ENCODE data around the gene DPEP1. TPM values are rescaled to one million over a fixed set of nuclear protein-coding genes. Genes with fewer than 3 reads are reported as not detected.
"Not testable (repeated sequence)": the region's sequence is repeated elsewhere in the genome, so short reads cannot be mapped to it uniquely, and the experiment has no call there.

The DPEP1 gene
- total RNA-seq, 2 experiments from 2014 or later: not detected

DNA sequence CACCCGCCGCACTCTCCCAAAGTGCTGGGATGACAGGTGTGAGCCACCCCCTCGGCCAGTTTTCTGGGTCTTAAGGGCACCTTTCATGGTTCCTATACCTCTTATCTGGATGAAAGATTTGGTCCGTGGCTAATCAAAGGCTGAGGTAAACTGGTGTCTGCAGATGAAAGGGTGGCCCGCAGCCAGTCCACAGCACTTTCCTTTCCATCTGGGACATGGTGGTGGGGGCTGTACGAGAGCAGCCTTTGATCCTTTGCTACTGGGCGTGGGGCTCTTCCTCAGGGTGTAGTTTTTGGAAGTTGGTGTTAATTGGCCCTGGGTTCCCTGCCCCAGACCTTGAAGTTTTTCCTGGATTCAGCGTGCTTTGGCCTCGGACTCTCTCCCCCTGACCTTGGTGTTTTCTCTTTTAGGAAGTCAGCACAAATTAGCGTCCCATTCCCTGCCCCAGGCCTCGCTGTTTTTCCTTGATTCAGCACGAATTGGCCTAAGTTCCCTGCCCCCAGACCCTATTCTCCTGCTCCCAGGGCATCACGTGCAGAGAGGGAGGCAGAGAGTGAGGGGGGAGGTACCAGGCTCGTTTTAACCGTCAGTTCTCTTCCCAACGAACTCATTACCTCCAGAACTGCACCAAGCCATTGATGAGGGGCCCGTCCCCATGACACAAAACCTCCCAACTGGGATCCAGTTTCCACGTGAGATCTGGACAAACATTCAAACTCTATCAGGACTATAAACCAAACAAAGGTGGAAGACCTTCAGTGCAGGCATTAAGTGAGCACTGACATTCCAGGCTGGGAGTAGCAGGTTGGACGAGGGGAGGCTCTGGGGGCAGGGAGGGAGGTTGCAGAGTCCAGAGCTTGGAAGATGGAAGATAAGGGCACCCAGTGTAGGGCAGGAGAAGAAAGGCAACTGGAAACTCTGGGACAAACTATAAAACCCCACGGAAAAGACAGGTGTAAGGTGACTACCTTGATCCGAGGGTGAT, 11.6 kb downstream of the DPEP1 start:
- intact Hi-C loops (cut with micrococcal nuclease): no loop called here
- DNase-seq (no peak), ATAC-seq (no peak)
- peaks cover 7% of the 10 kb centered on the region for H3K27me3 Mint-ChIP-seq
- TF ChIP-seq, protein P1, sequence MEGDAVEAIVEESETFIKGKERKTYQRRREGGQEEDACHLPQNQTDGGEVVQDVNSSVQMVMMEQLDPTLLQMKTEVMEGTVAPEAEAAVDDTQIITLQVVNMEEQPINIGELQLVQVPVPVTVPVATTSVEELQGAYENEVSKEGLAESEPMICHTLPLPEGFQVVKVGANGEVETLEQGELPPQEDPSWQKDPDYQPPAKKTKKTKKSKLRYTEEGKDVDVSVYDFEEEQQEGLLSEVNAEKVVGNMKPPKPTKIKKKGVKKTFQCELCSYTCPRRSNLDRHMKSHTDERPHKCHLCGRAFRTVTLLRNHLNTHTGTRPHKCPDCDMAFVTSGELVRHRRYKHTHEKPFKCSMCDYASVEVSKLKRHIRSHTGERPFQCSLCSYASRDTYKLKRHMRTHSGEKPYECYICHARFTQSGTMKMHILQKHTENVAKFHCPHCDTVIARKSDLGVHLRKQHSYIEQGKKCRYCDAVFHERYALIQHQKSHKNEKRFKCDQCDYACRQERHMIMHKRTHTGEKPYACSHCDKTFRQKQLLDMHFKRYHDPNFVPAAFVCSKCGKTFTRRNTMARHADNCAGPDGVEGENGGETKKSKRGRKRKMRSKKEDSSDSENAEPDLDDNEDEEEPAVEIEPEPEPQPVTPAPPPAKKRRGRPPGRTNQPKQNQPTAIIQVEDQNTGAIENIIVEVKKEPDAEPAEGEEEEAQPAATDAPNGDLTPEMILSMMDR (IDR thresholded peaks at IDR 0.05): no peak
- no peaks in the 10 kb centered on the region for H3K4me1 Mint-ChIP-seq (ENCODE audit: low read depth)
- no peaks in the 10 kb centered on the region for H3K9me3 Mint-ChIP-seq
- POLR2A ChIA-PET: no interaction called here
- H3K27ac Mint-ChIP-seq: no peak overlapping the region
- no peaks in the 10 kb centered on the region for H3K36me3 Mint-ChIP-seq (ENCODE audit: low read depth)
- no peak overlapping the region for H3K4me3 Mint-ChIP-seq
- CTCF ChIA-PET: no interaction called here

DNA sequence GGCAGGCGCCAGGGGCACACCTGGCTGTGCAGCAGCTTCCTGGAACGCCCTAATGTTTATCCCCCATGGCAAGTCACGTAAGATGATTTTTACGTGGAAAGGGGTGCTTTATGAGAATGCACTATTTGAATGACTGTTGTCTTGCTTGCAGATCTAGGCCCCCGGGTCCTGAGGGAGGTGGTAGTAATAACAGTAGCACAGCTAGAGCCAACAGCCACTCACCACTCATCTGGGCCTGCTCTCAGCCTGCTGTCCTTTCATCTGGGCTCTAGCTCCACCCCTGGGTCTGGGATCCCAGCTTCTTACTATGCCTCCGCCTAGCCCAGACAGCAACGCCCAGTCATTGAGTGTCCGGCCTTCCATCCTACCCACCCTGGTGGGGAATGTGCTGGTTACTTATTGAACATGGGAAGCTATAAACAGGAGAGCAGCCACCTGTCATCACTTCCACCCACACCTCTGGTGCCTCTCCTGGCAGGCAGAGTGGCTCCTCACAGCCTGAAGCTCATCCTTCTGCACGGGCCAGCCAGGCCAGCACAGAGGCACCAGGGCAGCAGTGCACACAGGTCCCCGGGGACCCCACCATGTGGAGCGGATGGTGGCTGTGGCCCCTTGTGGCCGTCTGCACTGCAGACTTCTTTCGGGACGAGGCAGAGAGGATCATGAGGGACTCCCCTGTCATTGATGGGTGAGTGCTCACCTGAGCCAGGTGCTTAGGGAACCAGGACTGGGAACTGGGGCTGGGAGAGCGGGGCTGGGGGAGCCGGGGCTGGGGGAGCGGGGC, 16.6 kb downstream of the DPEP1 start:
- ATAC-seq: no peak
- no peak overlapping the region for H3K4me3 Mint-ChIP-seq
- H3K9me3 Mint-ChIP-seq: no peaks in the 10 kb centered on the region
- no peak for DNase-seq
- H3K4me1 Mint-ChIP-seq (ENCODE audit: low read depth): no peaks in the 10 kb centered on the region
- no peak overlapping the region for H3K27ac Mint-ChIP-seq
- ChIA-PET POLR2A (interaction anchor here (0.6 kb wide), 1 partner anchor 794 kb away, joined by 4 read pairs; no protein-coding TSS in a partner anchor), CTCF (no interaction called here)
- intact Hi-C loops (cut with micrococcal nuclease): no loop called here
- TF ChIP-seq, protein P1 (IDR thresholded peaks at IDR 0.05): no peak
- H3K36me3 Mint-ChIP-seq (ENCODE audit: low read depth): no peaks in the 10 kb centered on the region
- no peaks in the 10 kb centered on the region for H3K27me3 Mint-ChIP-seq

DNA sequence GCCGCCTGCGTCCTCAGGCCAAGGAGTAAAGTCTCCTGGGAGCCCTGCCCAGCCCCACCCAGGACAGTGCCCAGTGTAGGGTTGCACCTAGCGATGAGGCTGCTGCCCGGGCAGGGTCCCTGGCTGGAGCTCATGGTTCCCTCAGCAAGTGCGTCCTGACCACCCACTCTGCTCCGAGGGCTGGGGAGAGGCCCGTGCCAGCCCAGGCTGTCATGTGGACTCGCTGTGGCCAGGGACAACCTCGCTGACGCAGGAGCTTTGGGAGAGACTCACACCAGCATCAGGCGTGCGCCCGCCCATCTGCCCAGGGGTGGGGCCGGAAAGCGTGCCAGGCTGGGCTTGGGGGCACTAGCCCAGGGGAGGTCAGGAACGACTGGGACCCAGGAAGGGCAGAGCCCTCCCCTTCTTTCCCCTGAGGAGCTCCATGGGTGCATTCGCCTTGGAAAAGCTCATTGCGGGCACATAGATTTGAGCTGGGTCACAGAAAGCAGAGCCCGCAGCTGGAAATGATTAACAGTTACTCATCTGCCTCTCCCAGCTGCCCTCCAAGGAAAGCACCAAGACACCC, 19.7 kb downstream of the DPEP1 start:
- H3K4me3 Mint-ChIP-seq: no peak overlapping the region
- no peak overlapping the region for H3K27ac Mint-ChIP-seq
- H3K9me3 Mint-ChIP-seq: no peaks in the 10 kb centered on the region
- intact Hi-C loops (cut with micrococcal nuclease): no loop called here
- H3K27me3 Mint-ChIP-seq: peaks cover 4% of the 10 kb centered on the region
- ATAC-seq (no peak), DNase-seq (no peak)
- TF ChIP-seq, protein P1 (IDR thresholded peaks at IDR 0.05): no peak
- H3K4me1 Mint-ChIP-seq (ENCODE audit: low read depth): no peaks in the 10 kb centered on the region
- no peaks in the 10 kb centered on the region for H3K36me3 Mint-ChIP-seq (ENCODE audit: low read depth)
- ChIA-PET CTCF (interaction anchor here (1.8 kb wide), 1 partner anchor 8 kb away, joined by 6 read pairs; no protein-coding TSS in a partner anchor), POLR2A (interaction anchor here (1.5 kb wide), 1 partner anchor 68 kb away, joined by 4 read pairs; no protein-coding TSS in a partner anchor)

DNA sequence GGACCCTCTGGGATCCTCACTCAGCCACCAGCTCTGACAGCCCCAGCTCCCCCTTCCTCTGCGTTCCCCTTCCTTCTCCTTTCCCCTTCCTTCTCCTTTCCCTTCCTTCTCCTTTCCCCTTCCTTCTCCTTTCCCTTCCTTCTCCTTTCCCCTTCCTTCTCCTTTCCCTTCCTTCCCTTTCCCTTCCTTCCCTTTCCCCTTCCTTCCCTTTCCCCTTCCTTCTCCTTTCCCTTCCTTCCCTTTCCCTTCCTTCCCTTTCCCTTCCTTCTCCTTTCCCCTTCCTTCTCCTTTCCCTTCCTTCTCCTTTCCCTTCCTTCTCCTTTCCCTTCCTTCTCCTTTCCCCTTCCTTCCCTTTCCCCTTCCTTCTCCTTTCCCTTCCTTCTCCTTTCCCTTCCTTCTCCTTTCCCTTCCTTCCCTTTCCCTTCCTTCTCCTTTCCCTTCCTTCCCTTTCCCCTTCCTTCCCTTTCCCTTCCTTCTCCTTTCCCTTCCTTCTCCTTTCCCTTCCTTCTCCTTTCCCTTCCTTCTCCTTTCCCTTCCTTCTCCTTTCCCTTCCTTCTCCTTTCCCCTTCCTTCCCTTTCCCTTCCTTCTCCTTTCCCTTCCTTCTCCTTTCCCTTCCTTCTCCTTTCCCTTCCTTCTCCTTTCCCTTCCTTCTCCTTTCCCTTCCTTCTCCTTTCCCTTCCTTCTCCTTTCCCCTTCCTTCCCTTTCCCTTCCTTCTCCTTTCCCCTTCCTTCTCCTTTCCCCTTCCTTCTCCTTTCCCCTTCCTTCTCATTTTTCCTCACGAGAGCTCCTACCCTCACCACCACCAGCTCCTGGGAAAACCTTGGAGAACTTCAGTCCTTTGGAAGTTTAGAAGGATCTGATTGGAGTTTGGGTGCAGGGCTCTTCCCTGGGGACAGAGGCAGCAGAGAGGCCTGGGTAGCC, 21.3 kb downstream of the DPEP1 start:
- H3K4me3 Mint-ChIP-seq; intact Hi-C loops (cut with micrococcal nuclease); CTCF ChIA-PET; DNase-seq; H3K4me1 Mint-ChIP-seq (ENCODE audit: low read depth); POLR2A ChIA-PET; H3K36me3 Mint-ChIP-seq (ENCODE audit: low read depth); H3K9me3 Mint-ChIP-seq; H3K27me3 Mint-ChIP-seq; ATAC-seq; H3K27ac Mint-ChIP-seq: not testable (repeated sequence)

DNA sequence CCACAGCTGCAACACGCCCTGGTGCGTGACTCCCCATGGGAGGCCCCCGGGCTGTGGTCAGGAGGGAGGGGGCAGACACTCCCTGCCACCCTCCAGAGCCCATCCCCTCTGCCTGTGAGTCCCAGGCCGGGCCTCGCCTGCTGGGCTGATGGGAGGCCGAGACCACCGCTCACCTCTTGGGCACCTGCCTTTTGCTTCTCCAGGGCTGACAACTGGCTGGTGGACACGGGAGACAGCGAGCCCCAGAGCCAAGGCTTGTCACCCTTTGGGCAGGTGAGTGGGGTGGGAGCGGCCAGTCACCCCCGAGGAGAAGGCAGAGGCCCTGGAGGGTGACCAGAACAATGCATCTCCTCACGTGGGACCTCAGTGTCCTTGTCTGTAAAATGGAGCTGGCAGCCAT, 23.2 kb downstream of the DPEP1 start:
- no peaks in the 10 kb centered on the region for H3K9me3 Mint-ChIP-seq
- H3K27me3 Mint-ChIP-seq: peaks cover 4% of the 10 kb centered on the region
- POLR2A ChIA-PET: no interaction called here
- H3K4me1 Mint-ChIP-seq (ENCODE audit: low read depth): peaks cover 10% of the 10 kb centered on the region
- DNase-seq: no peak
- no peaks in the 10 kb centered on the region for H3K36me3 Mint-ChIP-seq (ENCODE audit: low read depth)
- intact Hi-C loops (cut with micrococcal nuclease): no loop called here
- no peak overlapping the region for H3K27ac Mint-ChIP-seq
- TF ChIP-seq, protein P1 (IDR thresholded peaks at IDR 0.05): no peak
- CTCF ChIA-PET: no interaction called here
- ATAC-seq: no peak
- H3K4me3 Mint-ChIP-seq: no peak overlapping the region

Measured in activated CD8-positive, alpha-beta T cell treated with anti-CD3 and anti-CD28 coated beads for 36 hours (primary cell).